PC-3 (cell line): ENCODE results near the gene MAP7. TPM values are rescaled to one million over a fixed set of nuclear protein-coding genes. Genes with fewer than 3 reads are reported as not detected.

ENCODE experiments used
- ATAC-seq: fragments of 200-7000 bp; cut with Tn5 transposase; 2 replicates; pipeline ENCODE4 v1.9.1; 2020; ENCODE audit warnings: mild to moderate bottlenecking, moderate library complexity
- BruUV-seq: library from RNA; stranded (reverse); fragments of 400-500 nt; replicated peaks from 2 replicates; lab custom pipeline; 2021; lab: Mats Ljungman, UMichigan
- CTCF ChIA-PET: fragments of 300-600 bp; sonication (Branson Sonifier 250); formaldehyde crosslinking; loops from one replicate; lab custom pipeline; 2022; ENCODE audit warnings: antibody characterized with exemption; lab: Charles Lee
- POLR2A ChIA-PET: fragments of 300-600 bp; sonication (Branson Sonifier 250); formaldehyde crosslinking; loops from one replicate; lab custom pipeline; 2022; ENCODE audit warnings: antibody characterized with exemption; ENCODE audit not compliant: unreplicated experiment; lab: Charles Lee
- DNase-seq: peaks from one replicate; pipeline ENCODE4 v3.0.0-alpha.2; 2015
- H2AFZ ChIP-seq: fragments of 300-600 bp; sonication (generic); 2 replicates; pipeline ENCODE4 v1.6.0; 2016; ENCODE audit warnings: antibody characterized with exemption, low read length
- H3F3A ChIP-seq: fragments of 300-600 bp; sonication (generic); one replicate; pipeline ENCODE4 v1.6.0; 2017; ENCODE audit warnings: antibody characterized with exemption, low read length, control low read depth, mild to moderate bottlenecking; ENCODE audit not compliant: unreplicated experiment
- H3K27ac ChIP-seq: fragments of 300-600 bp; sonication (generic); 2 replicates; pipeline ENCODE4 v1.5.1; 2016; ENCODE audit warnings: mild to moderate bottlenecking, low read length
- H3K27me3 ChIP-seq: fragments of 300-600 bp; sonication (generic); 2 replicates; pipeline ENCODE4 v1.6.1; 2016; ENCODE audit warnings: low read length, mixed read lengths
- H3K36me3 ChIP-seq: fragments of 300-600 bp; sonication (generic); 2 replicates; pipeline ENCODE4 v1.6.1; 2016; ENCODE audit warnings: low read depth, mixed run types, low read length, mixed read lengths
- H3K4me1 ChIP-seq: fragments of 300-600 bp; sonication (generic); 2 replicates; pipeline ENCODE4 v1.5.1; 2016; ENCODE audit warnings: low read length; ENCODE audit not compliant: insufficient read depth
- H3K4me2 ChIP-seq: fragments of 300-600 bp; sonication (generic); 2 replicates; pipeline ENCODE4 v1.6.0; 2016; ENCODE audit warnings: low read length
- H3K4me3 ChIP-seq: fragments of 300-600 bp; sonication (generic); 2 replicates; pipeline ENCODE4 v1.5.1; 2016; ENCODE audit warnings: mild to moderate bottlenecking, low read length, mixed read lengths
- H3K79me2 ChIP-seq: fragments of 300-600 bp; sonication (generic); 2 replicates; pipeline ENCODE4 v1.6.1; 2017; ENCODE audit warnings: low read length, mixed read lengths
- H3K9ac ChIP-seq: fragments of 300-600 bp; sonication (generic); 2 replicates; pipeline ENCODE4 v1.6.0; 2016; ENCODE audit warnings: mild to moderate bottlenecking, low read length
- H3K9me2 ChIP-seq: fragments of 300-600 bp; sonication (generic); replicated peaks from 2 replicates; pipeline ENCODE4 v1.6.1; 2016; ENCODE audit warnings: mixed run types, low read length, mixed read lengths
- H3K9me3 ChIP-seq: fragments of 300-600 bp; sonication (generic); 2 replicates; pipeline ENCODE4 v1.6.1; 2016; ENCODE audit warnings: low read length, mixed read lengths
- H4K20me1 ChIP-seq: fragments of 300-600 bp; sonication (generic); 2 replicates; pipeline ENCODE4 v1.6.1; 2016; ENCODE audit warnings: low read length, mixed read lengths
- CTCF ChIP-seq: fragments of 300-600 bp; sonication (generic); conservative IDR thresholded peaks from 2 replicates; pipeline ENCODE4 v1.5.1; 2017; ENCODE audit warnings: antibody characterized with exemption, low read depth, mild to moderate bottlenecking, low read length
- EZH2 ChIP-seq: fragments of 300-600 bp; sonication (generic); IDR thresholded peaks from one replicate; pipeline ENCODE4 v1.6.1; 2017; ENCODE audit warnings: antibody characterized with exemption, mild to moderate bottlenecking, low read length; ENCODE audit not compliant: unreplicated experiment
- EZH2phosphoT487 ChIP-seq: fragments of 300-600 bp; sonication (generic); IDR thresholded peaks from 2 replicates; pipeline ENCODE4 v1.6.1; 2018; ENCODE audit warnings: mild to moderate bottlenecking, antibody characterized with exemption, low read length, borderline replicate concordance
- intact Hi-C: fragments of 100-400 bp; cut with micrococcal nuclease; formaldehyde crosslinking; loops from 2 replicates; pipeline ENCODE4 v1.9.0; 2023
- total RNA-seq: library from RNA; depleted of rRNA; stranded (reverse); fragments of >200 nt; gene quantifications from 2 replicates; pipeline ENCODE4 v1.2.3, GENCODE V29; 2014

The MAP7 gene
- total RNA-seq, 1 experiment from 2014 or later = 13.9 TPM

GRCh38 chr6:136347847-136348246, 202.4 kb downstream of the MAP7 start:
- TF ChIP-seq EZH2phosphoT487 = no peak
- TF ChIP-seq CTCF = no peak
- TF ChIP-seq EZH2 = no peak
- intact Hi-C loops = no loop called here
- BruUV-seq = no TSS peak
- no peak for ATAC-seq
- Histone ChIP-seq H3K27me3 (no peaks in the 10 kb centered on the region), H4K20me1 (no peaks in the 10 kb centered on the region), H3K9me3 (no peaks in the 10 kb centered on the region), H3K9ac (no peak overlapping the region), H3K4me2 (no peak overlapping the region), H3F3A (no peaks in the 10 kb centered on the region), H3K9me2 (no peaks in the 10 kb centered on the region), H3K36me3 (no peaks in the 10 kb centered on the region), H3K4me1 (no peaks in the 10 kb centered on the region; the same call in 1 of the 2 replicates), H3K79me2 (no peaks in the 10 kb centered on the region), H2AFZ (no peak overlapping the region), H3K4me3 (no peak overlapping the region), H3K27ac (no peak overlapping the region)
- ChIA-PET POLR2A (no interaction called here), CTCF (no interaction called here)
- DNase-seq = no peak

- H3K4me2 ChIP-seq = no peak overlapping the region
- H3K4me1 ChIP-seq = no peaks in the 10 kb centered on the region; the same call in 1 of the 2 replicates
- H3K4me3 ChIP-seq = no peak overlapping the region
- no peak overlapping the region for H2AFZ ChIP-seq
- no peak for ATAC-seq
- H3K36me3 ChIP-seq = no peaks in the 10 kb centered on the region
- CTCF ChIA-PET = no interaction called here
- POLR2A ChIA-PET = no interaction called here
- no peak overlapping the region for H3K27ac ChIP-seq
- BruUV-seq = no TSS peak
- H3K9ac ChIP-seq = no peak overlapping the region
- TF ChIP-seq EZH2phosphoT487 (no peak), CTCF (no peak), EZH2 (no peak)
- no peaks in the 10 kb centered on the region for H4K20me1 ChIP-seq
- intact Hi-C loops = no loop called here
- H3K79me2 ChIP-seq = no peaks in the 10 kb centered on the region
- H3K9me2 ChIP-seq = no peaks in the 10 kb centered on the region
- H3K9me3 ChIP-seq = no peaks in the 10 kb centered on the region
- H3K27me3 ChIP-seq = no peaks in the 10 kb centered on the region
- H3F3A ChIP-seq = no peaks in the 10 kb centered on the region
- DNase-seq = no peak
Observed at GRCh38 chr6:136345145-136345544, 205.1 kb downstream of the MAP7 start.

GRCh38 chr6:136344420-136344819, 205.8 kb downstream of the MAP7 start:
- ChIA-PET CTCF (no interaction called here), POLR2A (no interaction called here)
- Histone ChIP-seq H3K27me3 (no peaks in the 10 kb centered on the region), H3K4me3 (no peak overlapping the region), H3K4me2 (no peak overlapping the region), H3K36me3 (no peaks in the 10 kb centered on the region), H3K9ac (no peak overlapping the region), H2AFZ (no peak overlapping the region), H4K20me1 (no peaks in the 10 kb centered on the region), H3K4me1 (no peaks in the 10 kb centered on the region; the same call in 1 of the 2 replicates), H3K9me2 (no peaks in the 10 kb centered on the region), H3K79me2 (no peaks in the 10 kb centered on the region), H3K27ac (no peak overlapping the region), H3K9me3 (no peaks in the 10 kb centered on the region), H3F3A (no peaks in the 10 kb centered on the region)
- peak; percentile 16 for DNase-seq
- intact Hi-C loops = no loop called here
- no TSS peak for BruUV-seq
- peak; percentile 53 for ATAC-seq
- TF ChIP-seq EZH2 (no peak), EZH2phosphoT487 (no peak), CTCF (no peak)
